HG02840 (cell line): ENCODE results near the gene ZNF217.
"Not testable (repeated sequence)": the region's sequence is repeated elsewhere in the genome, so short reads cannot be mapped to it uniquely, and the experiment has no call there.

Source experiments
- ATAC-seq: cut with Tn5 transposase; IDR thresholded peaks from one replicate; pipeline ENCODE4 v1.9.1; 2021; ENCODE audit warnings: mild to moderate bottlenecking, moderate library complexity, moderate number of reproducible peaks; ENCODE audit not compliant: unreplicated experiment, low FRiP score

ZNF217 gene

GRCh38 chr20:53598140-53599043 lies 4.8 kb upstream of the ZNF217 start:
- ATAC-seq: no peak

- no peak for ATAC-seq
These were observed 4.0 kb upstream of the ZNF217 start for GRCh38 chr20:53597521-53598120.

- no peak for ATAC-seq
These were observed 3.4 kb upstream of the ZNF217 start for GRCh38 chr20:53597030-53597482.

GRCh38 chr20:53596189-53597001 lies 2.8 kb upstream of the ZNF217 start:
- not testable (repeated sequence) for ATAC-seq

GRCh38 chr20:53595742-53596141 lies 2.1 kb upstream of the ZNF217 start:
- ATAC-seq: not testable (repeated sequence)

- no peak for ATAC-seq
These were observed 1.4 kb upstream of the ZNF217 start for GRCh38 chr20:53595018-53595378.

GRCh38 chr20:53594068-53595017 lies 704 bp upstream of the ZNF217 start:
- ATAC-seq: peak; percentile 59

- no peak for ATAC-seq
These were observed 610 bp downstream of the ZNF217 start for GRCh38 chr20:53592992-53593465.

- not testable (repeated sequence) for ATAC-seq
These were observed 1.1 kb downstream of the ZNF217 start for GRCh38 chr20:53592454-53592991.

GRCh38 chr20:53591941-53592441 lies 1.6 kb downstream of the ZNF217 start:
- not testable (repeated sequence) for ATAC-seq

GRCh38 chr20:53591206-53591741 lies 2.4 kb downstream of the ZNF217 start:
- not testable (repeated sequence) for ATAC-seq

- ATAC-seq: not testable (repeated sequence)
These were observed 3.0 kb downstream of the ZNF217 start for GRCh38 chr20:53590608-53591007.

GRCh38 chr20:53590122-53590521 lies 3.5 kb downstream of the ZNF217 start:
- ATAC-seq: not testable (repeated sequence)

- not testable (repeated sequence) for ATAC-seq
These were observed 4.1 kb downstream of the ZNF217 start for GRCh38 chr20:53589321-53590065.

- ATAC-seq: not testable (repeated sequence)
These were observed 6.4 kb downstream of the ZNF217 start for GRCh38 chr20:53587157-53587703.

GRCh38 chr20:53586640-53587039 lies 7.0 kb downstream of the ZNF217 start:
- no peak for ATAC-seq

- ATAC-seq: not testable (repeated sequence)
These were observed 7.7 kb downstream of the ZNF217 start for GRCh38 chr20:53585910-53586309.
